ENCODE measurements around the gene CTSE.
"Not testable (repeated sequence)": the region's sequence is repeated elsewhere in the genome, so short reads cannot be mapped to it uniquely, and the experiment has no call there.

CTSE gene

GRCh38 chr1:206013026-206013795, 10.5 kb downstream of the CTSE start:
- no peak for DNase-seq

GRCh38 chr1:206012086-206012859, 11.4 kb downstream of the CTSE start:
- peak in 1 of 4 experiments; percentile 6 for DNase-seq

- no peak for DNase-seq
Observed at GRCh38 chr1:206011057-206011456, 12.6 kb downstream of the CTSE start.

GRCh38 chr1:206010060-206010459, 13.6 kb downstream of the CTSE start:
- DNase-seq = no peak

GRCh38 chr1:206006946-206007345, 16.7 kb downstream of the CTSE start:
- no peak for DNase-seq

- no peak for DNase-seq
Observed at GRCh38 chr1:206005778-206006180, 17.9 kb downstream of the CTSE start.

GRCh38 chr1:206005234-206005633, 18.5 kb downstream of the CTSE start:
- no peak for DNase-seq

- no peak for DNase-seq
Observed at GRCh38 chr1:206004826-206005225, 18.9 kb downstream of the CTSE start.

- no peak for DNase-seq
Observed at GRCh38 chr1:206003854-206004800, 19.6 kb downstream of the CTSE start.

- no peak for DNase-seq
Observed at GRCh38 chr1:206002871-206003801, 20.6 kb downstream of the CTSE start, which contains the start of gene RAB7B. RAB7B (minus strand) TSS chr1:206003395; CDS start chr1:205994135, 9,260 bp downstream.

- no peak for DNase-seq
Observed at GRCh38 chr1:206002160-206002559, 21.5 kb downstream of the CTSE start.

- no peak for DNase-seq
Observed at GRCh38 chr1:206001476-206001888, 22.2 kb downstream of the CTSE start.

GRCh38 chr1:206000641-206001339, 22.9 kb downstream of the CTSE start:
- DNase-seq = no peak

- no peak for DNase-seq
Observed at GRCh38 chr1:205998457-205999241, 25.0 kb downstream of the CTSE start.

GRCh38 chr1:205996641-205997040, 27.1 kb downstream of the CTSE start:
- DNase-seq = not testable (repeated sequence)

- no peak for DNase-seq
Observed at GRCh38 chr1:205994346-205994745, 29.3 kb downstream of the CTSE start.

- DNase-seq = no peak
Observed at GRCh38 chr1:205993068-205993467, 30.6 kb downstream of the CTSE start.

- no peak for DNase-seq
Observed at GRCh38 chr1:205992218-205992882, 31.3 kb downstream of the CTSE start.

- no peak for DNase-seq
Observed at GRCh38 chr1:205991237-205991636, 32.5 kb downstream of the CTSE start.

GRCh38 chr1:205990226-205990625, 33.5 kb downstream of the CTSE start:
- no peak for DNase-seq

Data from activated naive CD4-positive, alpha-beta T cell (primary cell).